Kidney (tissue), 14 donors: ENCODE results near the gene ATP8B2. TPM values are rescaled to one million over a fixed set of nuclear protein-coding genes. Genes with fewer than 3 reads are reported as not detected.
"Not testable (repeated sequence)": the region's sequence is repeated elsewhere in the genome, so short reads cannot be mapped to it uniquely, and the experiment has no call there.

Experiments used
- DNase-seq, 5 donors: peaks; one replicate each; pipeline ENCODE4 v3.0.0-alpha.2; 2013 to 2020
- FAIRE-seq: peaks from 2 replicates; lab custom pipeline; 2012; peaks lifted over from hg19 to GRCh38; lab: Jason Lieb, UNC
- H3K27ac ChIP-seq, 2 donors: one replicate each; pipeline ENCODE4 v1.7.0; 2013; ENCODE audit warnings: low read depth in 2 of 2, low read length in 2 of 2, inconsistent platforms in 1 of 2
- H3K27me3 ChIP-seq: one replicate; pipeline ENCODE4 v1.7.1; 2013; ENCODE audit warnings: low read length, inconsistent platforms; ENCODE audit not compliant: control insufficient read depth, insufficient read depth
- H3K36me3 ChIP-seq, 3 donors: one replicate each; pipeline versions ENCODE4 v1.7.0 to v1.7.1; 2013; ENCODE audit warnings: low read length in 3 of 3, control low read depth in 1 of 3, inconsistent platforms in 1 of 3; ENCODE audit not compliant: insufficient read depth in 3 of 3, control insufficient read depth in 2 of 3
- H3K4me1 ChIP-seq, 3 donors: one replicate each; pipeline versions ENCODE4 v1.7.0 to v1.7.1; 2013; ENCODE audit warnings: low read length in 3 of 3, inconsistent platforms in 1 of 3, low read depth in 1 of 3; ENCODE audit not compliant: control insufficient read depth in 2 of 3, insufficient read depth in 2 of 3
- H3K4me3 ChIP-seq, 3 donors: one replicate each; pipeline versions ENCODE4 v1.7.0 to v1.8.1; 2013; ENCODE audit warnings: low read length in 3 of 3, control low read depth in 1 of 3, inconsistent platforms in 1 of 3
- H3K9ac ChIP-seq, 3 donors: one replicate each; pipeline versions ENCODE4 v1.7.0 to v1.7.1; 2013; ENCODE audit warnings: low read length in 3 of 3, control low read depth in 1 of 3, inconsistent platforms in 1 of 3
- H3K9me3 ChIP-seq, 3 donors: one replicate each; pipeline versions ENCODE4 v1.7.0 to v1.7.1; 2013; ENCODE audit warnings: low read length in 3 of 3, control low read depth in 1 of 3, inconsistent platforms in 1 of 3; ENCODE audit not compliant: control insufficient read depth in 2 of 3, insufficient read depth in 1 of 3
- intact Hi-C: fragments of 100-400 bp; cut with DNase I; formaldehyde crosslinking; loops from one replicate; pipeline ENCODE4 v1.11.1; 2022
- polyA plus RNA-seq: library from polyadenylated mRNA; stranded (reverse); fragments of 350-450 nt; fragmentation: Illumina TruSeq; extraction: RNeasy Lipid Tissue Mini Kit (QIAGEN cat#74804); gene quantifications from one replicate; pipeline ENCODE4 v1.2.3, GENCODE V29; 2014; ENCODE audit warnings: low read depth, low replicate concordance; ENCODE audit not compliant: insufficient read depth
- total RNA-seq: library from RNA; stranded (reverse); fragmentation: NEBNext Ultra II Directional; extraction: Animal tissue kit (Norgen Biotek cat#: 25700); gene quantifications from one replicate; pipeline ENCODE4 v1.2.1, GENCODE V29; 2021
- TF ChIP-seq, protein P1 (sequence below): IDR thresholded peaks from 3 replicates; pipeline ENCODE4 v1.5.1; 2012; ENCODE audit warnings: mild to moderate bottlenecking, moderate library complexity, borderline replicate concordance; ENCODE audit not compliant: insufficient read depth; ENCODE audit errors: extremely low read depth
- donor health status: control.
- donor health status: control.
- donor health status: control.
- donor health status: control.
- donor health status: control.
- donor health status: DM: yes; HTN: yes; CAD: no.
- donor health status: Normal renal cell carcinoma (clear cell type).

The ATP8B2 gene
- total and polyA plus RNA-seq, 2 donors from 2014 or later, result 6.2 to 40.9 TPM

DNA sequence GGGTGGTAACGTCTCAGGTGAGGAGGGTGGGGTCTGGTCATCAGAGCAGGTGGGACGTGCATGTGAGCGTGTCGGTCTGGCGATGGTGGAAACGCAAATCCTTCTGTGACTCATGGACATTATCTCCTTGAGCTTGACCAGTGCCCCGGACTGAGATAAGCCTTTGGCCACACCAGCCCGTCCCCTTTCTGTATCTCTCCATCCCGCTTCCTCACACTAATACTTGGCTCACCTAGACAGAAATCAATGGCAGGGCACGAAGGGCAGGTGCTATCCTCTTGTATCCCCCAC is 12.3 kb upstream of the ATP8B2 start:
- Histone ChIP-seq H3K36me3 (no peaks in the 10 kb centered on the region), H3K27ac (no peak overlapping the region), H3K9ac (no peak overlapping the region), H3K4me1 (no peaks in the 10 kb centered on the region), H3K9me3 (no peaks in the 10 kb centered on the region), H3K27me3 (no peaks in the 10 kb centered on the region), H3K4me3 (no peak overlapping the region)
- intact Hi-C loops, result no loop called here
- DNase-seq, result no peak
- FAIRE-seq, result no peak
- TF ChIP-seq, protein P1, sequence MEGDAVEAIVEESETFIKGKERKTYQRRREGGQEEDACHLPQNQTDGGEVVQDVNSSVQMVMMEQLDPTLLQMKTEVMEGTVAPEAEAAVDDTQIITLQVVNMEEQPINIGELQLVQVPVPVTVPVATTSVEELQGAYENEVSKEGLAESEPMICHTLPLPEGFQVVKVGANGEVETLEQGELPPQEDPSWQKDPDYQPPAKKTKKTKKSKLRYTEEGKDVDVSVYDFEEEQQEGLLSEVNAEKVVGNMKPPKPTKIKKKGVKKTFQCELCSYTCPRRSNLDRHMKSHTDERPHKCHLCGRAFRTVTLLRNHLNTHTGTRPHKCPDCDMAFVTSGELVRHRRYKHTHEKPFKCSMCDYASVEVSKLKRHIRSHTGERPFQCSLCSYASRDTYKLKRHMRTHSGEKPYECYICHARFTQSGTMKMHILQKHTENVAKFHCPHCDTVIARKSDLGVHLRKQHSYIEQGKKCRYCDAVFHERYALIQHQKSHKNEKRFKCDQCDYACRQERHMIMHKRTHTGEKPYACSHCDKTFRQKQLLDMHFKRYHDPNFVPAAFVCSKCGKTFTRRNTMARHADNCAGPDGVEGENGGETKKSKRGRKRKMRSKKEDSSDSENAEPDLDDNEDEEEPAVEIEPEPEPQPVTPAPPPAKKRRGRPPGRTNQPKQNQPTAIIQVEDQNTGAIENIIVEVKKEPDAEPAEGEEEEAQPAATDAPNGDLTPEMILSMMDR, result no peak

DNA sequence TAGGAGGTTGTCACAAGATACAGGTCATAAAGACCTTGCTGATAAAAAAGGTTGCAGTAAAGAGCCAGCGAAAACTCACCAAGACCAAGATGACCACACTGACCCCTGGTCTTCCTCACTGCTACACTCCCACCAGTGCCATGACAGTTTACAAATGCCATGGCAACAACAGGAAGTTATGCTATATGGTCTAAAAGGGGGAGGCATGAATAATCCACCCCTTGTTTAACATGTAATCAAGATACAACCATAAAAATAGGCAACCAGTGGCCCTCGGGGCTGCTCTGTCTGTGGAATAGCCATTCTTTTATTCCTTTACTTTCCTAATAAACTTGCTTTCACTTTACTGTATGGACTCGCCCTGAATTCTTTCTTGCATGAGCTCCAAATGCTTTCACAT is 11.1 kb upstream of the ATP8B2 start:
- DNase-seq, intact Hi-C loops, H3K4me3 ChIP-seq, FAIRE-seq, H3K36me3 ChIP-seq, H3K27ac ChIP-seq, H3K4me1 ChIP-seq, H3K9ac ChIP-seq, H3K27me3 ChIP-seq, H3K9me3 ChIP-seq: not testable (repeated sequence)

DNA sequence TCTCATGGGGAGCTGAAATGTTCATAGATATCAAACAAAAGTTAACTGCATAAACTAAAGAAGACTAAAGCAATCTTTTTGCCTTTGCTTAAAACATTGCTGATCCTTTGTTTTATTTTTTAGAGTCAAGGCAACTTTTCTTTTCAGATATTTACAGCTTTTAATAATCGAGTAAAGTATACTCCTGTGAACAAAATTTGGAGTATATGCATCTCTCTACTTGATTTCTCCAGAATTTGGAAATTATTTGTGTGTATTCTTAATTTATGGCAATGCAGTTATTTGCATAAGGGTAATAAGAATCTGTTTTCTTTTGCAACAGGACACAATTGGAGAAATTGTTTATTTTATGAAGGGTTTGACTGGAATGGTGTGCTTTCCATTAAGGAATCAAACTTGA is 8.6 kb upstream of the ATP8B2 start:
- TF ChIP-seq, protein P1, result no peak
- H3K27ac ChIP-seq, result no peak overlapping the region
- no peaks in the 10 kb centered on the region for H3K9me3 ChIP-seq
- H3K9ac ChIP-seq, result no peak overlapping the region
- H3K4me3 ChIP-seq, result no peak overlapping the region
- FAIRE-seq, result no peak
- DNase-seq, result no peak
- H3K36me3 ChIP-seq, result no peaks in the 10 kb centered on the region
- intact Hi-C loops, result no loop called here
- no peaks in the 10 kb centered on the region for H3K4me1 ChIP-seq
- no peaks in the 10 kb centered on the region for H3K27me3 ChIP-seq

DNA sequence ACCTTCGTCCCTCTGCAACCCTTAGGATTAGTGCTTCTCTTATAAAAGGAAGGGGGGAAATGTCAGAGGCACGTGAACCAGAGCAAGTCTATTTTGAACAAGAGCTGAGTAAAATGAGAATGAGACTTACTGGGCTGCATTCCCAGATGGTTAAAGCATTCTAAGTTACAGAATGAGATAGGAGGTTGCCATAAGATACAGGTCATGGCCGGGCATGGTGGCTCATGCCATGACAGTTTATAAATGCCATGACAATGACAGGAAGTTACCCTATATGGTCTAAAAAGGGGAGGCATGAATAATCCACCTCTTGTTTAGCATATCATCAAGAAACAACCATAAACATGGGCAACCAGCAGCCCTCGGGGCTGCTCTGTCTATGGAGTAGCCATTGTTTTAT is 6.9 kb upstream of the ATP8B2 start:
- intact Hi-C loops, result no loop called here
- H3K27me3 ChIP-seq, result no peaks in the 10 kb centered on the region
- DNase-seq, result no peak
- TF ChIP-seq, protein P1, result no peak
- H3K9me3 ChIP-seq, result no peaks in the 10 kb centered on the region
- no peaks in the 10 kb centered on the region for H3K4me1 ChIP-seq
- no peak for FAIRE-seq
- no peak overlapping the region for H3K4me3 ChIP-seq
- no peak overlapping the region for H3K9ac ChIP-seq
- H3K36me3 ChIP-seq, result no peaks in the 10 kb centered on the region
- no peak overlapping the region for H3K27ac ChIP-seq
